Cardiac muscle cell (in vitro differentiated cells and primary cell): ENCODE measurements around the gene FNDC3B. TPM values are rescaled to one million over a fixed set of nuclear protein-coding genes. Genes with fewer than 3 reads are reported as not detected.

Source experiments
- DNase-seq, 2 donors: peaks; one replicate each; pipeline versions ENCODE4 v3.0.0 to v3.0.0-alpha.2; 2010 to 2017; ENCODE audit warnings: low read depth in 1 of 2, low spot score in 1 of 2
- H3K27ac ChIP-seq: fragments of 200-600 bp; sonication (generic); 2 replicates; pipeline ENCODE4 v1.5.1; 2016
- H3K27me3 ChIP-seq: fragments of 200-600 bp; sonication (generic); 2 replicates; pipeline ENCODE4 v1.6.0; 2016; ENCODE audit warnings: control low read depth
- H3K36me3 ChIP-seq: fragments of 200-600 bp; sonication (generic); 2 replicates; pipeline ENCODE4 v1.5.1; 2016; ENCODE audit warnings: control low read depth
- H3K4me1 ChIP-seq: fragments of 200-600 bp; sonication (generic); 2 replicates; pipeline ENCODE4 v1.8.1; 2017; ENCODE audit warnings: low read depth, mild to moderate bottlenecking, mixed run types
- H3K4me3 ChIP-seq: fragments of 200-600 bp; sonication (generic); 2 replicates; pipeline ENCODE4 v1.5.1; 2016; ENCODE audit warnings: mild to moderate bottlenecking
- H3K9me3 ChIP-seq: fragments of 200-600 bp; sonication (generic); 2 replicates; pipeline ENCODE4 v1.5.1; 2017; ENCODE audit warnings: low read depth, mild to moderate bottlenecking, control low read depth
- CTCF ChIP-seq: IDR thresholded peaks from 2 replicates; pipeline ENCODE4 v1.5.1; 2012; ENCODE audit warnings: low read depth, mild to moderate bottlenecking, low read length
- polyA plus RNA-seq: library from polyadenylated mRNA; unstranded; fragments of >200 nt; fragmentation: Nextera tagmentation; extraction: Ambion mirVana; gene quantifications from 2 replicates; pipeline ENCODE4 v1.2.1, GENCODE V29; 2016
- total RNA-seq: library from RNA; depleted of rRNA; stranded (reverse); fragments of >200 nt; gene quantifications from 2 replicates; pipeline ENCODE4 v1.2.3, GENCODE V29; 2016

The FNDC3B gene
- total and polyA plus RNA-seq, 2 experiments from 2014 or later = 55.2 to 62.3 TPM

- peak overlapping the region; percentile 82 for H3K27ac ChIP-seq
- H3K36me3 ChIP-seq = no peaks in the 10 kb centered on the region
- no peak for TF ChIP-seq CTCF
- DNase-seq = peak; percentile 40 to 86
- H3K9me3 ChIP-seq = no peaks in the 10 kb centered on the region
- H3K4me3 ChIP-seq = peak overlapping the region; percentile 11
- H3K27me3 ChIP-seq = no peaks in the 10 kb centered on the region
- peaks cover 76% of the 10 kb centered on the region for H3K4me1 ChIP-seq
Observed at GRCh38 chr3:172104471-172105072, 65.2 kb downstream of the FNDC3B start.

- no peaks in the 10 kb centered on the region for H3K27me3 ChIP-seq
- H3K4me1 ChIP-seq = peaks cover 59% of the 10 kb centered on the region
- H3K27ac ChIP-seq = peak overlapping the region; percentile 60
- TF ChIP-seq CTCF = no peak
- no peak overlapping the region for H3K4me3 ChIP-seq
- H3K36me3 ChIP-seq = no peaks in the 10 kb centered on the region
- no peak for DNase-seq
- H3K9me3 ChIP-seq = no peaks in the 10 kb centered on the region
Observed at GRCh38 chr3:172106037-172106954, 66.9 kb downstream of the FNDC3B start.

- no peak overlapping the region for H3K4me3 ChIP-seq
- peak; percentile 20 to 50 for DNase-seq
- H3K27me3 ChIP-seq = no peaks in the 10 kb centered on the region
- H3K9me3 ChIP-seq = no peaks in the 10 kb centered on the region
- no peak for TF ChIP-seq CTCF
- H3K36me3 ChIP-seq = no peaks in the 10 kb centered on the region
- peaks cover 52% of the 10 kb centered on the region for H3K4me1 ChIP-seq
- peak overlapping the region; percentile 60 for H3K27ac ChIP-seq
Observed at GRCh38 chr3:172106989-172107388, 67.6 kb downstream of the FNDC3B start.

- H3K27ac ChIP-seq = peak overlapping the region; percentile 60
- DNase-seq = no peak
- no peaks in the 10 kb centered on the region for H3K36me3 ChIP-seq
- no peak overlapping the region for H3K4me3 ChIP-seq
- H3K9me3 ChIP-seq = no peaks in the 10 kb centered on the region
- no peaks in the 10 kb centered on the region for H3K27me3 ChIP-seq
- TF ChIP-seq CTCF = no peak
- peaks cover 48% of the 10 kb centered on the region for H3K4me1 ChIP-seq
Observed at GRCh38 chr3:172107403-172107802, 68.0 kb downstream of the FNDC3B start.

GRCh38 chr3:172110127-172110779 lies 70.9 kb downstream of the FNDC3B start:
- no peaks in the 10 kb centered on the region for H3K36me3 ChIP-seq
- peaks cover 25% of the 10 kb centered on the region for H3K4me1 ChIP-seq
- H3K9me3 ChIP-seq = no peaks in the 10 kb centered on the region
- H3K4me3 ChIP-seq = no peak overlapping the region
- no peak for DNase-seq
- no peaks in the 10 kb centered on the region for H3K27me3 ChIP-seq
- H3K27ac ChIP-seq = peak overlapping the region; percentile 31
- no peak for TF ChIP-seq CTCF
